ENCODE data around the gene TSHZ2. TPM values are rescaled to one million over a fixed set of nuclear protein-coding genes. Genes with fewer than 3 reads are reported as not detected.

The TSHZ2 gene
- total and polyA plus RNA-seq, 9 of the 15 experiments (the other 6 are each of a cell fraction or from before 2014, with no cell fraction given) = 0.03 to 0.20 (median 0.05) TPM; not detected in 4

- no peak for TF ChIP-seq CXXC5 (CRISPR knock-in tag; IDR thresholded peaks at IDR 0.05)
- no peak for TF ChIP-seq ZNF785 (CRISPR knock-in tag; IDR thresholded peaks at IDR 0.05)
- no peak for TF ChIP-seq HLTF (IDR thresholded peaks at IDR 0.05)
- no peak for TF ChIP-seq POLR2A (conservative IDR thresholded peaks at IDR 0.05)
- no peak for TF ChIP-seq BRD9 (IDR thresholded peaks at IDR 0.05; ENCODE audit: low read depth, partially characterized antibody)
- no peak for TF ChIP-seq ASH1L (IDR thresholded peaks at IDR 0.05; ENCODE audit: borderline replicate concordance, low read depth, partially characterized antibody)
- no peak for TF ChIP-seq CTCFL (IDR thresholded peaks at IDR 0.05; ENCODE audit: borderline replicate concordance, insufficient read depth, low read depth, low read length, poor library complexity, severe bottlenecking)
- no peak for TF ChIP-seq MBD2 (IDR thresholded peaks at IDR 0.05; ENCODE audit: borderline replicate concordance, low read depth)
- no peak for TF ChIP-seq ZNF583 (CRISPR knock-in tag; IDR thresholded peaks at IDR 0.05)
- no peak for TF ChIP-seq ZNF324 (CRISPR knock-in tag; IDR thresholded peaks at IDR 0.05)
- peak; percentile 44; the same call in 1 of the 2 replicates for TF ChIP-seq SOX6 (IDR thresholded peaks at IDR 0.05)
- no peak for TF ChIP-seq ZNF263 (CRISPR knock-in tag; IDR thresholded peaks at IDR 0.05; ENCODE audit: borderline replicate concordance)
- no peak for TF ChIP-seq GTF3C2 (IDR thresholded peaks at IDR 0.05; ENCODE audit: borderline replicate concordance, extremely low read depth, insufficient read length)
- TF ChIP-seq RAD21 (CRISPR knock-in tag; conservative IDR thresholded peaks at IDR 0.05 in 1 of 2, IDR thresholded peaks at IDR 0.05 in 1 of 2) = peak; percentile 66 to 83
- no peak for TF ChIP-seq ARHGAP35 (IDR thresholded peaks at IDR 0.05; ENCODE audit: partially characterized antibody)
- TF ChIP-seq ZNF395 (CRISPR knock-in tag; IDR thresholded peaks at IDR 0.05) = no peak
- TF ChIP-seq ZNF224 (CRISPR knock-in tag; IDR thresholded peaks at IDR 0.05) = no peak
- TF ChIP-seq MXI1 (IDR thresholded peaks at IDR 0.05; ENCODE audit: low read depth, low read length) = no peak
- no peak for TF ChIP-seq RUNX1 (IDR thresholded peaks at IDR 0.05; ENCODE audit: low read depth)
- TF ChIP-seq ELK3 (CRISPR knock-in tag; IDR thresholded peaks at IDR 0.05) = no peak
- no peak for TF ChIP-seq ZNF347 (CRISPR knock-in tag; IDR thresholded peaks at IDR 0.05; ENCODE audit: low read depth)
- TF ChIP-seq LARP7 (IDR thresholded peaks at IDR 0.05) = no peak
- TF ChIP-seq FIP1L1 (IDR thresholded peaks at IDR 0.05; ENCODE audit: low read depth, low read length, poor library complexity, severe bottlenecking) = no peak
- peak; percentile 64; the same call in 1 of the 2 replicates for TF ChIP-seq ZEB2 (IDR thresholded peaks at IDR 0.05)
Measured at GRCh38 chr20:53413186-53413631, 441.1 kb downstream of the TSHZ2 start (continued).
